Keratinocyte (primary cell): ENCODE measurements around the gene SNX19. TPM values are rescaled to one million over a fixed set of nuclear protein-coding genes. Genes with fewer than 3 reads are reported as not detected.
A peak's percentile ranks its signal among the peaks of the same experiment; 100 is the strongest.

Source experiments
- DNase-seq: peaks from one replicate; pipeline ENCODE4 v3.0.0-alpha.2; 2011; ENCODE audit warnings: low read depth, missing footprints, low spot score
- FAIRE-seq: peaks from 2 replicates; lab custom pipeline; 2011; peaks lifted over from hg19 to GRCh38; lab: Jason Lieb, UNC
- H2AFZ ChIP-seq: 2 replicates; pipeline ENCODE4 v1.6.0; 2012; ENCODE audit warnings: low read length, control low read depth, inconsistent platforms; ENCODE audit not compliant: control insufficient read depth
- H3K27ac ChIP-seq: 2 replicates; pipeline ENCODE4 v1.5.1; 2011; ENCODE audit warnings: low read length; ENCODE audit not compliant: control insufficient read depth, insufficient read depth
- H3K27me3 ChIP-seq: 3 replicates; pipeline ENCODE4 v1.6.0; 2011; ENCODE audit warnings: low read length; ENCODE audit not compliant: control insufficient read depth, insufficient read depth; ENCODE audit errors: extremely low read depth
- H3K36me3 ChIP-seq, 2 experiments: 2 replicates in 1 of 2; 3 replicates in 1 of 2; pipeline ENCODE4 v1.5.1; 2011; ENCODE audit warnings: low read length in 2 of 2, mild to moderate bottlenecking in 1 of 2; ENCODE audit not compliant: control insufficient read depth in 2 of 2, insufficient read depth in 2 of 2; ENCODE audit errors: extremely low read depth in 1 of 2
- H3K4me1 ChIP-seq: 3 replicates; pipeline ENCODE4 v1.5.1; 2011; ENCODE audit warnings: low read length; ENCODE audit not compliant: control insufficient read depth, insufficient read depth; ENCODE audit errors: extremely low read depth
- H3K4me2 ChIP-seq: 3 replicates; pipeline ENCODE4 v1.6.0; 2011; ENCODE audit warnings: low read depth, low read length; ENCODE audit not compliant: control insufficient read depth, insufficient read depth; ENCODE audit errors: extremely low read depth
- H3K4me3 ChIP-seq, 3 experiments: fragments of 200-600 bp in 1 of 3; sonication (generic) in 1 of 3; 2 replicates in 2 of 3; 3 replicates in 1 of 3; pipeline ENCODE4 v1.5.1; 2011 to 2016; ENCODE audit warnings: low read length in 3 of 3, mild to moderate bottlenecking in 3 of 3, control low read depth in 2 of 3, inconsistent platforms in 1 of 3, low read depth in 1 of 3, mixed read lengths in 1 of 3, mixed run types in 1 of 3, moderate library complexity in 1 of 3; ENCODE audit not compliant: control insufficient read depth in 2 of 3, insufficient read depth in 2 of 3; ENCODE audit errors: extremely low read depth in 1 of 3
- H3K79me2 ChIP-seq: 2 replicates; pipeline ENCODE4 v1.6.0; 2012; ENCODE audit warnings: low read length; ENCODE audit not compliant: control insufficient read depth, insufficient read depth
- H3K9ac ChIP-seq: 3 replicates; pipeline ENCODE4 v1.6.0; 2011; ENCODE audit warnings: low read length; ENCODE audit not compliant: control insufficient read depth, insufficient read depth; ENCODE audit errors: extremely low read depth
- H3K9me1 ChIP-seq: 3 replicates; pipeline ENCODE4 v1.6.0; 2011; ENCODE audit warnings: low read length; ENCODE audit not compliant: control insufficient read depth, insufficient read depth; ENCODE audit errors: extremely low read depth
- H3K9me3 ChIP-seq: 2 replicates; pipeline ENCODE4 v1.5.1; 2012; ENCODE audit warnings: low read depth, low read length; ENCODE audit not compliant: control insufficient read depth
- H4K20me1 ChIP-seq: 3 replicates; pipeline ENCODE4 v1.6.0; 2011; ENCODE audit warnings: low read length; ENCODE audit not compliant: control insufficient read depth, insufficient read depth; ENCODE audit errors: extremely low read depth
- CTCF ChIP-seq, 3 experiments: IDR thresholded peaks in 1 of 3; conservative IDR thresholded peaks in 1 of 3; optimal IDR thresholded peaks in 1 of 3; 2 replicates in 2 of 3; 3 replicates in 1 of 3; pipeline versions ENCODE3 to v1.5.1; 2011; ENCODE audit warnings: low read length in 3 of 3, mild to moderate bottlenecking in 3 of 3, moderate library complexity in 2 of 3, control low read depth in 1 of 3, inconsistent platforms in 1 of 3; ENCODE audit not compliant: insufficient read depth in 2 of 3; ENCODE audit errors: extremely low read depth in 1 of 3
- EZH2 ChIP-seq: IDR thresholded peaks from one replicate; pipeline ENCODE4 v1.6.1; 2012; ENCODE audit warnings: inconsistent platforms, mild to moderate bottlenecking, low read length, moderate library complexity
- dilution Hi-C: fragments of 300-500 bp; cut with MboI; formaldehyde crosslinking; loops from one replicate; pipeline ENCODE4 v1.7.0; 2020; ENCODE audit warnings: low sequenced_read_pairs; ENCODE audit not compliant: extremely low pct_ligation_motif_present
- polyA plus RNA-seq, 5 experiments: library from polyadenylated mRNA; depleted of rRNA in 3 of 5; stranded (reverse) in 3 of 5; stranded (forward) in 1 of 5; unstranded in 1 of 5; fragments of >200 nt; gene quantifications; 1 replicate in 1 of 5; 2 replicates in 3 of 5; 3 replicates in 1 of 5; pipeline versions ENCODE4 v1.2.1 to v1.2.3, GENCODE V29; 2011 to 2012; ENCODE audit warnings: missing spikeins in 2 of 5, low read depth in 1 of 5, low replicate concordance in 1 of 5

The SNX19 gene
- polyA plus RNA-seq, 1 donor (not counting 4 experiments of a cell fraction or from before 2014, with no cell fraction given), result 29.1 TPM

DNA sequence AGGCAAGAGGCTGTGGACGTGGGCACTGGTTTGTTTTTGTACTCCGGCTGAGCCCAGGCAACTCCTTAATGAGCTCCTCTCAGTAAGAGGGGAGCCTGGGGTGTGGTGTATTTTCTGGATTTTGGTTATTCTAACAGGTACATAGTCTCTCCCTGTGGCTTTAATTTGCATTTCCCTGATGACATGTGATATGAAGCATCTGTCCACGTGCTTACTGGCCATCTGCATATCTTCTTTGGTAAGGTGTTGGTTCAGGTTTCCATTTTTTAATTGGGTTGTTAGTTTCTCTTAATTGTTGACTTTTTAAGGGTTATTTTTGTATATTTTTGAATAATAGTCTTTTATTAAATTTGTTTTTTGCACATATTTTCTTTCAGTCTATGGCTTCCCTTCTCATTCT, 30.8 kb upstream of the SNX19 start:
- TF ChIP-seq EZH2, result no peak
- no peaks in the 10 kb centered on the region for H3K79me2 ChIP-seq
- no peak overlapping the region for H2AFZ ChIP-seq
- no peak overlapping the region for H3K4me3 ChIP-seq
- peak; percentile 17 for FAIRE-seq
- H3K9ac ChIP-seq, result no peak overlapping the region
- no peak overlapping the region for H3K27ac ChIP-seq
- H3K36me3 ChIP-seq, result no peaks in the 10 kb centered on the region
- H3K27me3 ChIP-seq, result no peaks in the 10 kb centered on the region
- peak overlapping the region; percentile 79 for H3K4me2 ChIP-seq
- H3K4me1 ChIP-seq, result peaks cover 32% of the 10 kb centered on the region
- H4K20me1 ChIP-seq, result no peaks in the 10 kb centered on the region
- no peaks in the 10 kb centered on the region for H3K9me3 ChIP-seq
- dilution Hi-C loops, result no loop called here
- no peaks in the 10 kb centered on the region for H3K9me1 ChIP-seq
- no peak for DNase-seq

DNA sequence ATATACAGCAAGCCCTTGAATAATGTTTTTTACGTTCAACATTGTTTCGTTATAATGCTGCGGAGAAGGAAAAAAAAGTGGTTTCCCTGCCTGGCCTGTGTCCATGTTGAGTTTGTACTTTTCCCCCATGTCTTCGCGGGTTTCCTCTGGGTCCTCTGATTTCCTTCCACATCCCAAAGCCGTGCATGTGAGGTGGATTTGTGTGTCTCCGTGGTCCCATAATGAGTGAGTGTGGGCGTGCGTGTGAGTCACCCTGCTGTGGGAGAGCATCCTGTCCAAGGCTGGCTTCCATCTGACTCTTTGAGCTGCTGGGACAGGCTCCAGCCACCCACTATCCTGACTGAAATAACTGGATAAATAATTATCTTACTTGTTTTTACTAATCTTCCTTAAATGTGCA, 29.6 kb upstream of the SNX19 start:
- Histone ChIP-seq H3K27me3 (no peaks in the 10 kb centered on the region), H3K79me2 (no peaks in the 10 kb centered on the region), H3K4me1 (peaks cover 32% of the 10 kb centered on the region), H3K9me1 (no peaks in the 10 kb centered on the region), H3K4me3 (no peak overlapping the region), H3K9me3 (no peaks in the 10 kb centered on the region), H3K9ac (no peak overlapping the region), H3K36me3 (no peaks in the 10 kb centered on the region), H3K27ac (no peak overlapping the region), H2AFZ (no peak overlapping the region), H3K4me2 (no peak overlapping the region), H4K20me1 (no peaks in the 10 kb centered on the region)
- dilution Hi-C loops, result no loop called here
- DNase-seq (no peak), FAIRE-seq (peak; percentile 67)
- TF ChIP-seq EZH2 (no peak), CTCF (optimal IDR thresholded peaks at IDR 0.05 in 1 of 3, IDR thresholded peaks at IDR 0.05 in 1 of 3, conservative IDR thresholded peaks at IDR 0.05 in 1 of 3; ENCODE audit: extremely low read depth in 1 of 3, insufficient read depth in 2 of 3, low read length in 3 of 3) (no peak)

DNA sequence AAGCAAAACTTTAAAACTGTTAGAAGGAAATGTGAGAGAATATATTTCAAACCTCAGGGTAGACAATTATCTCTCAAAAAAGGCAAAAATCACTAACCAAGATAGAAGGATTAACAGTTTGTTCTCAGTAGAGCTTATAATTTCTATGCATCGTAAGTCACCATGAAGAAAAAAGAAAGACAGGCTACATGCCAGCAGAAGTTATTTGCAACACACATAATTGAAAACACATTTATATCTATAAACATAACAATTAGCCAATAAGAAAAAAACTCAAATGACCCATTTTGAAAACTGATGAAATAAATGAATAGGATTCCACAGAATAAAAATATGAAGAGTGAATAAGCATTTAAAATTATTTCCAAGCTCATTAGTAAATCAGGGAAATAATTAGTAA, 24.4 kb upstream of the SNX19 start:
- no peak overlapping the region for H3K4me2 ChIP-seq
- dilution Hi-C loops, result no loop called here
- no peaks in the 10 kb centered on the region for H3K9me1 ChIP-seq
- no peak for TF ChIP-seq CTCF (optimal IDR thresholded peaks at IDR 0.05 in 1 of 3, IDR thresholded peaks at IDR 0.05 in 1 of 3, conservative IDR thresholded peaks at IDR 0.05 in 1 of 3; ENCODE audit: extremely low read depth in 1 of 3, insufficient read depth in 2 of 3, low read length in 3 of 3)
- no peak for TF ChIP-seq EZH2
- DNase-seq (no peak), FAIRE-seq (no peak)
- peaks cover under 1% of the 10 kb centered on the region for H3K4me1 ChIP-seq
- H3K36me3 ChIP-seq, result no peaks in the 10 kb centered on the region
- no peaks in the 10 kb centered on the region for H3K9me3 ChIP-seq
- no peaks in the 10 kb centered on the region for H4K20me1 ChIP-seq
- no peak overlapping the region for H3K9ac ChIP-seq
- no peak overlapping the region for H2AFZ ChIP-seq
- H3K27ac ChIP-seq, result no peak overlapping the region
- H3K79me2 ChIP-seq, result no peaks in the 10 kb centered on the region
- H3K4me3 ChIP-seq, result no peak overlapping the region
- H3K27me3 ChIP-seq, result no peaks in the 10 kb centered on the region
